ENCODE measurements around the gene ZNF774.
"Not testable (repeated sequence)": the region's sequence is repeated elsewhere in the genome, so short reads cannot be mapped to it uniquely, and the experiment has no call there.

ZNF774 gene

GRCh38 chr15:90352107-90352893, at the start of gene ZNF774:
Gene ZNF774 (plus strand): TSS chr15:90352284. CDS start chr15:90354661, 2,377 bp downstream.
- TF ChIP-seq, protein P1, sequence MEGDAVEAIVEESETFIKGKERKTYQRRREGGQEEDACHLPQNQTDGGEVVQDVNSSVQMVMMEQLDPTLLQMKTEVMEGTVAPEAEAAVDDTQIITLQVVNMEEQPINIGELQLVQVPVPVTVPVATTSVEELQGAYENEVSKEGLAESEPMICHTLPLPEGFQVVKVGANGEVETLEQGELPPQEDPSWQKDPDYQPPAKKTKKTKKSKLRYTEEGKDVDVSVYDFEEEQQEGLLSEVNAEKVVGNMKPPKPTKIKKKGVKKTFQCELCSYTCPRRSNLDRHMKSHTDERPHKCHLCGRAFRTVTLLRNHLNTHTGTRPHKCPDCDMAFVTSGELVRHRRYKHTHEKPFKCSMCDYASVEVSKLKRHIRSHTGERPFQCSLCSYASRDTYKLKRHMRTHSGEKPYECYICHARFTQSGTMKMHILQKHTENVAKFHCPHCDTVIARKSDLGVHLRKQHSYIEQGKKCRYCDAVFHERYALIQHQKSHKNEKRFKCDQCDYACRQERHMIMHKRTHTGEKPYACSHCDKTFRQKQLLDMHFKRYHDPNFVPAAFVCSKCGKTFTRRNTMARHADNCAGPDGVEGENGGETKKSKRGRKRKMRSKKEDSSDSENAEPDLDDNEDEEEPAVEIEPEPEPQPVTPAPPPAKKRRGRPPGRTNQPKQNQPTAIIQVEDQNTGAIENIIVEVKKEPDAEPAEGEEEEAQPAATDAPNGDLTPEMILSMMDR (IDR thresholded peaks at IDR 0.05; ENCODE audit: unreplicated experiment in 3 of 3), result no peak
- no peaks in the 10 kb centered on the region for H3K9me3 Mint-ChIP-seq
- H3K36me3 Mint-ChIP-seq (ENCODE audit: low read depth), result no peaks in the 10 kb centered on the region

DNA sequence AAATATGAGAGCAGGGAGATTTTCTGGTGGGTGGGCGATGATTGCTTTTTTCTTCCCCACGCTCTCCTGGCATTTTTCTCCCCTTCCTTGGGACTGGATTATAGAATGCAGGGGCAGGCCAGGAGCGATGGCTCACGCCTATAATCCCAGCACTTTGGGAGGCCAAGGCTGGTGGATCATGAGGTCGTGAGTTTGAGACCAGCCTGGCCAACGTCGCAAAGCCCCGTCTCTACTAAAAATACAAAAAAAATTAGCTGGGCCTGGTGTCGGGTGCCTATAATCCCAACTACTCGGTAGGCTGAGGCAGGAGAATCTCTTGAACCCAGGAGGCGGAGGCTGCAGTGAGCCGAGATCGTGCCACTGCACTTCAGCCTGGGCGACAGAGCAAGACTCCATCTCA, 46.7 kb upstream of the ZNF774 start:
- peak overlapping the region; percentile 16 to 81 (median 21) for H3K27ac Mint-ChIP-seq
- H3K4me3 Mint-ChIP-seq; H3K27me3 Mint-ChIP-seq (ENCODE audit: low read depth); H3K9me3 Mint-ChIP-seq; H3K36me3 Mint-ChIP-seq (ENCODE audit: low read depth): not testable (repeated sequence)
- H3K4me1 Mint-ChIP-seq, result peaks cover 17% of the 10 kb centered on the region

More at GRCh38 chr15:90352107-90352893, at the start of gene ZNF774:
- Mint-ChIP-seq H3K27ac (peak within 1 kb of the TSS in 1 of 3 experiments; percentile 33), H3K27me3 (ENCODE audit: low read depth) (peaks cover 8% of the 10 kb centered on the region), H3K4me3 (peak within 1 kb of the TSS; percentile 90 to 93 (median 92)), H3K4me1 (peaks cover 20% of the 10 kb centered on the region)

DNA sequence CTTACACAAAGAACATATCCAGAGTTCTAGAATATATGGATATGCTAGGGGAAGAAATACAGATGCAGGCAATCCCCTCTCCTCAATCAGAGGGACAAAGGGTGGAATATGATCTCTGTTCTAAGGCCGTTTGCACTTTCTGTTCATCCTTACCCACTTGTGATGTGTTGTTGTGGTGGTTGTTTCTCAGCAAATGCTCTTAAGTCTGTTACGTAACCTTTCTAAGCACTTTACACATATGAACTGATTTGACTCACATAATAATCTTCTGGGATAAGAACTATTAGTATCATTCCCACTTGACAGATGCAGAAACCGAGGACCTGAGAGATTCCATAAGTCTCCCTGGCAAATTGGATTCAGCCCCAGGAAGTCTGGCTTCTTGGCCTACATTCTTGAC, 46.2 kb upstream of the ZNF774 start:
- H3K36me3 Mint-ChIP-seq (ENCODE audit: low read depth), result no peaks in the 10 kb centered on the region
- TF ChIP-seq, protein P1 (IDR thresholded peaks at IDR 0.05; ENCODE audit: unreplicated experiment in 3 of 3), result no peak
- H3K4me3 Mint-ChIP-seq, result no peak overlapping the region
- H3K27me3 Mint-ChIP-seq (ENCODE audit: low read depth), result no peaks in the 10 kb centered on the region
- H3K4me1 Mint-ChIP-seq, result peaks cover 17% of the 10 kb centered on the region
- H3K9me3 Mint-ChIP-seq, result no peaks in the 10 kb centered on the region
- peak overlapping the region; percentile 63 to 81 (median 72) for H3K27ac Mint-ChIP-seq

DNA sequence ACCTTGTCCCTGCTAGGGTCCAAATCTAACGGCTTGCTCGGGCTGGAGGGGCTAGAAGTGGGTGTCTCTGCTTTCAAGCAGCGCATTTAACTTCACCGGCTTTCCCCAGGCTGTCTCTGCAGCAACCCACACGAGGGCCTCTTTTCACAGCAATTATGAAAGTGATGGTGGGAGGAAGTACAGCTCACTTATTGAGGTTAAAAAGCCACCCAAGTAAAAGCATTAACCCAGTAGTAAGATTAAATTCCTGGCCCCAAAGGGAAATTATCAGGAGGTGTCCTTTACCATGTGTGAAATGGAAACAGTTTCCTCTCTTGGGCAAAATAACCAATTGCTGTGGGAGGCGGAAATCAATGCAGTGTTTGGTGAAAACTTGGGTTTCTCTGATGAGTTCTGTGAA, 45.5 kb upstream of the ZNF774 start:
- H3K4me1 Mint-ChIP-seq, result peaks cover 17% of the 10 kb centered on the region
- no peak overlapping the region for H3K4me3 Mint-ChIP-seq
- no peaks in the 10 kb centered on the region for H3K27me3 Mint-ChIP-seq (ENCODE audit: low read depth)
- peak overlapping the region; percentile 63 to 81 (median 72) for H3K27ac Mint-ChIP-seq
- TF ChIP-seq, protein P1 (IDR thresholded peaks at IDR 0.05; ENCODE audit: unreplicated experiment in 3 of 3), result no peak
- no peaks in the 10 kb centered on the region for H3K36me3 Mint-ChIP-seq (ENCODE audit: low read depth)
- no peaks in the 10 kb centered on the region for H3K9me3 Mint-ChIP-seq

- TF ChIP-seq, protein P1 (IDR thresholded peaks at IDR 0.05; ENCODE audit: unreplicated experiment in 3 of 3), result no peak
- Mint-ChIP-seq H3K27me3 (ENCODE audit: low read depth) (no peaks in the 10 kb centered on the region), H3K4me1 (peaks cover 12% of the 10 kb centered on the region), H3K4me3 (no peak overlapping the region), H3K36me3 (ENCODE audit: low read depth) (no peaks in the 10 kb centered on the region), H3K27ac (peak overlapping the region in 1 of 3 experiments; percentile 55), H3K9me3 (no peaks in the 10 kb centered on the region)
These were observed 44.4 kb upstream of the ZNF774 start for GRCh38 chr15:90307661-90308060.

- Mint-ChIP-seq H3K4me3 (no peak overlapping the region), H3K27me3 (ENCODE audit: low read depth) (no peaks in the 10 kb centered on the region), H3K9me3 (no peaks in the 10 kb centered on the region), H3K36me3 (ENCODE audit: low read depth) (no peaks in the 10 kb centered on the region), H3K27ac (no peak overlapping the region), H3K4me1 (peaks cover 12% of the 10 kb centered on the region)
- TF ChIP-seq, protein P1 (IDR thresholded peaks at IDR 0.05; ENCODE audit: unreplicated experiment in 3 of 3), result no peak
These were observed 43.1 kb upstream of the ZNF774 start for GRCh38 chr15:90309020-90309419.
